A549 (cell line): ENCODE measurements around the gene KRT3. TPM values are rescaled to one million over a fixed set of nuclear protein-coding genes. Genes with fewer than 3 reads are reported as not detected.
A peak's percentile ranks its signal among the peaks of the same experiment; 100 is the strongest.

Experiments used
- ATAC-seq, 2 experiments: fragments of 200-7000 bp in 1 of 2; fragments of >200 bp in 1 of 2; cut with Nextera tagmentation in 1 of 2; cut with Tn5 transposase in 1 of 2; 3 replicates each; pipeline versions ENCODE4 v1.8.0 to v1.9.1; 2018 to 2020; ENCODE audit warnings: mild to moderate bottlenecking in 1 of 2, moderate library complexity in 1 of 2
- CTCF ChIA-PET: fragments of 300-600 bp; sonication (Branson Sonifier 250); formaldehyde crosslinking; extraction: SDS; loops from one replicate; lab custom pipeline; 2021; ENCODE audit warnings: antibody characterized with exemption, inconsistent platforms; lab: Yijun Ruan, JAX
- POLR2A ChIA-PET: fragments of 350-600 bp; formaldehyde crosslinking; extraction: SDS; loops from one replicate; lab custom pipeline; 2021; ENCODE audit warnings: antibody characterized with exemption, inconsistent platforms; lab: Yijun Ruan, JAX
- DNase-seq, 2 experiments: peaks; one replicate each; pipeline versions ENCODE4 v3.0.0 to v3.0.0-alpha.2; 2011 to 2016; ENCODE audit warnings: low read depth in 1 of 2, low spot score in 1 of 2
- FAIRE-seq: peaks from 2 replicates; lab custom pipeline; 2011; peaks lifted over from hg19 to GRCh38; lab: Jason Lieb, UNC
- H3K27ac ChIP-seq, 2 experiments: fragments of >200 bp; sonication (Bioruptor Twin); formaldehyde crosslinking; 3 replicates each; pipeline ENCODE4 v1.5.1; 2016 to 2017
- H3K4me1 ChIP-seq: fragments of >200 bp; sonication (Bioruptor Twin); formaldehyde crosslinking; 3 replicates; pipeline ENCODE4 v1.6.1; 2016
- H3K4me2 ChIP-seq: fragments of >200 bp; sonication (Bioruptor Twin); formaldehyde crosslinking; 3 replicates; pipeline ENCODE4 v1.6.1; 2016
- H3K4me3 ChIP-seq: fragments of >200 bp; sonication (Bioruptor Twin); formaldehyde crosslinking; 3 replicates; pipeline ENCODE4 v1.5.1; 2016
- H3K9me3 ChIP-seq: fragments of >200 bp; sonication (Bioruptor Twin); formaldehyde crosslinking; 3 replicates; pipeline ENCODE4 v1.6.1; 2016
- ATOH8 ChIP-seq: fragments of 250-450 bp; sonication (Bioruptor Pico); IDR thresholded peaks from 2 replicates; pipeline ENCODE4 v1.5.0; 2020; ENCODE audit warnings: low read depth, mild to moderate bottlenecking, moderate library complexity
- BCL3 ChIP-seq: fragments of >200 bp; sonication (Bioruptor Twin); formaldehyde crosslinking; IDR thresholded peaks from 3 replicates; pipeline ENCODE4 v1.6.1; 2016
- CBX2 ChIP-seq: fragments of 200-600 bp; sonication (generic); IDR thresholded peaks from 2 replicates; pipeline ENCODE4 v1.6.1; 2016; ENCODE audit warnings: low read depth, mild to moderate bottlenecking, borderline replicate concordance
- CBX8 ChIP-seq: fragments of 200-600 bp; sonication (generic); IDR thresholded peaks from 2 replicates; pipeline ENCODE4 v1.6.1; 2016
- CTCF ChIP-seq: fragments of >200 bp; sonication (Bioruptor Twin); formaldehyde crosslinking; IDR thresholded peaks from 3 replicates; pipeline ENCODE4 v1.5.1; 2016
- E2F6 ChIP-seq: IDR thresholded peaks from 2 replicates; pipeline ENCODE4 v1.6.1; 2012; ENCODE audit warnings: low read depth, borderline replicate concordance
- EHF ChIP-seq: fragments of 250-450 bp; sonication (Bioruptor Pico); IDR thresholded peaks from 2 replicates; pipeline ENCODE4 v1.5.0; 2020; ENCODE audit warnings: mild to moderate bottlenecking
- ELK1 ChIP-seq: fragments of 150-350 bp; IDR thresholded peaks from 2 replicates; pipeline ENCODE4 v1.6.1; 2014; ENCODE audit warnings: low read depth, mild to moderate bottlenecking, low read length
- EP300 ChIP-seq, 2 experiments: fragments of >200 bp; sonication (Bioruptor Twin); formaldehyde crosslinking; IDR thresholded peaks; 2 replicates in 1 of 2; 3 replicates in 1 of 2; pipeline ENCODE4 v1.6.1; 2016 to 2017
- FOSB ChIP-seq: fragments of 250-450 bp; sonication (Bioruptor Pico); IDR thresholded peaks from 2 replicates; pipeline ENCODE4 v1.5.0; 2020; ENCODE audit warnings: mild to moderate bottlenecking, moderate library complexity
- FOXS1 ChIP-seq: fragments of 250-450 bp; sonication (Bioruptor Pico); IDR thresholded peaks from 2 replicates; pipeline ENCODE4 v1.5.0; 2020; ENCODE audit warnings: mild to moderate bottlenecking, moderate library complexity
- HEYL ChIP-seq: fragments of 250-450 bp; sonication (Bioruptor Pico); IDR thresholded peaks from 2 replicates; pipeline ENCODE4 v1.8.0; 2021; ENCODE audit warnings: mild to moderate bottlenecking, moderate library complexity
- HOXB13 ChIP-seq: fragments of 250-450 bp; sonication (Bioruptor Pico); IDR thresholded peaks from 2 replicates; pipeline ENCODE4 v1.5.0; 2020; ENCODE audit warnings: low read depth, mild to moderate bottlenecking, moderate library complexity
- HOXB5 ChIP-seq: fragments of 250-450 bp; sonication (Bioruptor Pico); IDR thresholded peaks from 2 replicates; pipeline ENCODE4 v1.5.0; 2020; ENCODE audit warnings: mild to moderate bottlenecking, moderate library complexity
- JUNB ChIP-seq: fragments of >200 bp; sonication (Bioruptor Twin); formaldehyde crosslinking; IDR thresholded peaks from 2 replicates; pipeline ENCODE4 v1.6.1; 2016
- KDM1A ChIP-seq: fragments of 200-600 bp; sonication (generic); IDR thresholded peaks from 2 replicates; pipeline ENCODE4 v1.6.1; 2016; ENCODE audit warnings: low read depth, mild to moderate bottlenecking
- PHF8 ChIP-seq: fragments of 200-600 bp; sonication (generic); IDR thresholded peaks from 2 replicates; pipeline ENCODE4 v1.6.1; 2016; ENCODE audit warnings: low read depth, mild to moderate bottlenecking, antibody characterized with exemption, moderate library complexity, borderline replicate concordance
- POLR2AphosphoS2 ChIP-seq: conservative IDR thresholded peaks from 2 replicates; pipeline ENCODE4 v1.6.1; 2012; ENCODE audit warnings: low read length, improper control_type of control experiment, inconsistent platforms
- RARB ChIP-seq: fragments of 250-450 bp; sonication (Bioruptor Pico); IDR thresholded peaks from 2 replicates; pipeline ENCODE4 v1.8.0; 2021; ENCODE audit warnings: mild to moderate bottlenecking, moderate library complexity
- REST ChIP-seq: fragments of 200-600 bp; sonication (generic); IDR thresholded peaks from 2 replicates; pipeline ENCODE4 v1.6.1; 2016; ENCODE audit warnings: antibody characterized with exemption, mild to moderate bottlenecking, moderate library complexity
- RFX5 ChIP-seq: fragments of 450-650 bp; IDR thresholded peaks from 2 replicates; pipeline ENCODE4 v1.7.1; 2014; ENCODE audit warnings: antibody characterized with exemption, mild to moderate bottlenecking, moderate library complexity
- SREBF2 ChIP-seq: fragments of 450-650 bp; IDR thresholded peaks from 2 replicates; pipeline ENCODE4 v1.6.1; 2014; ENCODE audit warnings: mild to moderate bottlenecking, moderate library complexity
- TP53 ChIP-seq: fragments of 250-450 bp; sonication (Bioruptor Pico); IDR thresholded peaks from 2 replicates; pipeline ENCODE4 v1.5.0; 2021; ENCODE audit warnings: mild to moderate bottlenecking, moderate library complexity
- USF2 ChIP-seq: fragments of 450-650 bp; IDR thresholded peaks from 2 replicates; pipeline ENCODE4 v1.6.1; 2014; ENCODE audit warnings: antibody characterized with exemption
- ZFP36 ChIP-seq: fragments of 450-650 bp; IDR thresholded peaks from 2 replicates; pipeline ENCODE4 v1.6.1; 2014; ENCODE audit warnings: borderline replicate concordance; ENCODE audit not compliant: partially characterized antibody
- ZNF302 ChIP-seq: fragments of 250-450 bp; sonication (Bioruptor Pico); IDR thresholded peaks from 2 replicates; pipeline ENCODE4 v1.9.0; 2021; ENCODE audit warnings: inconsistent platforms, mild to moderate bottlenecking, moderate library complexity
- WGBS: methylation state at CpG from one replicate; pipeline ENCODE4 v1.1.6; 2017; ENCODE audit errors: missing lambda C conversion rate; 5-methylcytosine and 5-hydroxymethylcytosine counted together
- polyA plus RNA-seq, 4 experiments: library from polyadenylated mRNA; depleted of rRNA in 3 of 4; stranded (reverse); fragments of >200 nt; fragmentation: RNase III in 1 of 4; extraction: RNeasy Plus Mini Kit Qiagen cat#74134 plus additional on column Dnase treatment in 1 of 4; gene quantifications; 2 replicates in 3 of 4; 3 replicates in 1 of 4; pipeline ENCODE4 v1.2.3, GENCODE V29; 2011 to 2017

KRT3 gene
- polyA plus RNA-seq, 2 of the 4 experiments (the other 2 are of a cell fraction), result 0.04 to 0.06 TPM

GRCh38 chr12:52798671-52799504, 3.0 kb upstream of the KRT3 start (continued):
- 0 out of 2 replicates have a peak, but pooled peaks have one; percentile 33 for TF ChIP-seq HOXB13
- TF ChIP-seq PHF8, result no peak
- TF ChIP-seq KDM1A, result no peak
- TF ChIP-seq ELK1, result no peak
- TF ChIP-seq USF2, result no peak
- no peak for TF ChIP-seq BCL3
- TF ChIP-seq CBX2, result no peak
- no peak for TF ChIP-seq CTCF
- TF ChIP-seq SREBF2, result no peak
- peak; percentile 46 for TF ChIP-seq JUNB
- TF ChIP-seq ATOH8 (CRISPR knock-in tag), result no peak
- no peak for TF ChIP-seq TP53 (CRISPR knock-in tag)

- FAIRE-seq (no peak), DNase-seq (no peak), ATAC-seq (no peak)
- H3K9me3 ChIP-seq, result no peaks in the 10 kb centered on the region
- 93% methylated on average over 4 of the region's 4 CpGs for WGBS
- peaks cover 65% of the 10 kb centered on the region for H3K4me1 ChIP-seq
- H3K4me2 ChIP-seq, result peak overlapping the region; percentile 54; the same call in 2 of the 3 replicates
- CTCF ChIA-PET, result interaction anchor here (0.9 to 1.5 kb wide), 3 partner anchors 81 to 87 kb away, joined by 3 to 4 read pairs (median 4); no protein-coding TSS in a partner anchor
- H3K27ac ChIP-seq, result peak overlapping the region; percentile 88 to 89; a peak in 5 of 6 replicates
- POLR2A ChIA-PET, result no interaction called here
- no peak overlapping the region for H3K4me3 ChIP-seq
- TF ChIP-seq CBX8 (no peak), HEYL (no peak), REST (no peak), FOSB (CRISPR knock-in tag) (no peak), FOXS1 (no peak), E2F6 (no peak), ZNF302 (CRISPR knock-in tag) (no peak), ZFP36 (no peak), EP300 (IDR thresholded peaks at IDR 0.05) (no peak), RFX5 (no peak), POLR2AphosphoS2 (no peak), HOXB13 (no peak), EHF (no peak), HOXB5 (CRISPR knock-in tag) (no peak), RARB (no peak)
Observed at GRCh38 chr12:52798003-52798670, 2.2 kb upstream of the KRT3 start.
